Fibroblast of mammary gland (primary cell): ENCODE results near the gene NPY.
A peak's percentile ranks its signal among the peaks of the same experiment; 100 is the strongest.
"Not testable (repeated sequence)": the region's sequence is repeated elsewhere in the genome, so short reads cannot be mapped to it uniquely, and the experiment has no call there.

Experiments
- DNase-seq: peaks from one replicate; pipeline ENCODE4 v3.0.0-alpha.2; 2010; ENCODE audit warnings: low read depth
- H3K4me3 ChIP-seq: 2 replicates; pipeline ENCODE4 v1.5.1; 2011; ENCODE audit warnings: low read depth, mild to moderate bottlenecking, low read length, moderate library complexity; ENCODE audit not compliant: control insufficient read depth
- CTCF ChIP-seq: conservative IDR thresholded peaks from 2 replicates; pipeline ENCODE4 v1.5.1; 2011; ENCODE audit warnings: low read depth, low read length, inconsistent platforms; ENCODE audit not compliant: control insufficient read depth, insufficient read depth

Gene NPY

GRCh38 chr7:24255139-24255538 is 28.9 kb upstream of the NPY start:
- TF ChIP-seq CTCF = no peak
- no peak for DNase-seq
- no peak overlapping the region for H3K4me3 ChIP-seq

GRCh38 chr7:24258324-24258723 is 25.7 kb upstream of the NPY start:
- not testable (repeated sequence) for DNase-seq, H3K4me3 ChIP-seq

- TF ChIP-seq CTCF = no peak
- DNase-seq = no peak
- no peak overlapping the region for H3K4me3 ChIP-seq
Measured at GRCh38 chr7:24271938-24272337, 12.1 kb upstream of the NPY start.

GRCh38 chr7:24279512-24279911 is 4.5 kb upstream of the NPY start:
- H3K4me3 ChIP-seq = no peak overlapping the region
- no peak for TF ChIP-seq CTCF
- DNase-seq = no peak

GRCh38 chr7:24283554-24283896 is 465 bp upstream of the NPY start:
- DNase-seq = no peak
- TF ChIP-seq CTCF = no peak

GRCh38 chr7:24284699-24285506 is 913 bp downstream of the NPY start:
- no peak for DNase-seq
- no peak overlapping the region for H3K4me3 ChIP-seq
- TF ChIP-seq CTCF = no peak

More at GRCh38 chr7:24283554-24283896, 465 bp upstream of the NPY start:
- no peak overlapping the region for H3K4me3 ChIP-seq

GRCh38 chr7:24290004-24290641 is 6.1 kb downstream of the NPY start:
- TF ChIP-seq CTCF = peak; percentile 26
- H3K4me3 ChIP-seq = no peak overlapping the region
- peak; percentile 62 for DNase-seq
